SK-N-SH (cell line): ENCODE measurements around the gene FSIP1. TPM values are rescaled to one million over a fixed set of nuclear protein-coding genes. Genes with fewer than 3 reads are reported as not detected.

Experiments used
- CTCF ChIA-PET: fragments of 300-600, 350-600 bp; formaldehyde crosslinking; extraction: SDS; loops from one replicate; lab custom pipeline; 2021; lab: Yijun Ruan, JAX
- POLR2A ChIA-PET: fragments of 350-600 bp; sonication (Branson Sonifier 250); formaldehyde crosslinking; extraction: SDS; loops from one replicate; lab custom pipeline; 2020; ENCODE audit warnings: antibody characterized with exemption, inconsistent platforms; lab: Yijun Ruan, JAX
- DNase-seq: peaks from one replicate; pipeline ENCODE4 v3.0.0; 2012
- H2AFZ ChIP-seq: fragments of 200-600 bp; sonication (generic); 2 replicates; pipeline ENCODE4 v1.8.1; 2016; ENCODE audit warnings: antibody characterized with exemption, mild to moderate bottlenecking, low read depth
- H3F3A ChIP-seq: fragments of 200-600 bp; sonication (generic); replicated peaks from 2 replicates; pipeline ENCODE3; 2016; ENCODE audit warnings: antibody characterized with exemption, mild to moderate bottlenecking; ENCODE audit not compliant: insufficient read depth
- H3K27ac ChIP-seq, 2 experiments: fragments of 200-500 bp in 1 of 2; fragments of 200-600 bp in 1 of 2; sonication (Bioruptor generic) in 1 of 2; sonication (generic), shearing (Covaris generic) in 1 of 2; 2 replicates each; pipeline versions ENCODE4 v1.5.1 to v1.6.1; 2014 to 2016; ENCODE audit warnings: low read depth in 2 of 2, inconsistent platforms in 1 of 2, low read length in 1 of 2, mild to moderate bottlenecking in 1 of 2, mixed read lengths in 1 of 2
- H3K27me3 ChIP-seq: fragments of 200-600 bp; sonication (generic), shearing (Covaris generic); 2 replicates; pipeline ENCODE4 v1.6.1; 2016; ENCODE audit warnings: mixed run types; ENCODE audit not compliant: insufficient read depth
- H3K36me3 ChIP-seq, 2 experiments: fragments of 200-500 bp in 1 of 2; fragments of 200-600 bp in 1 of 2; sonication (Bioruptor generic) in 1 of 2; sonication (generic) in 1 of 2; replicated peaks in 1 of 2; 2 replicates each; pipeline versions ENCODE3 to v1.5.1; 2014 to 2016; ENCODE audit warnings: low read length in 1 of 2, mild to moderate bottlenecking in 1 of 2; ENCODE audit not compliant: insufficient read depth in 2 of 2, control insufficient read depth in 1 of 2
- H3K4me1 ChIP-seq, 2 experiments: fragments of 200-500 bp in 1 of 2; fragments of 200-600 bp in 1 of 2; sonication (Bioruptor generic) in 1 of 2; sonication (generic), shearing (Covaris generic) in 1 of 2; 2 replicates each; pipeline versions ENCODE4 v1.5.1 to v1.6.1; 2014 to 2016; ENCODE audit warnings: low read depth in 1 of 2, low read length in 1 of 2, mixed run types in 1 of 2; ENCODE audit not compliant: insufficient read depth in 2 of 2, control insufficient read depth in 1 of 2
- H3K4me2 ChIP-seq: fragments of 200-600 bp; sonication (generic), shearing (Covaris generic); 2 replicates; pipeline ENCODE4 v1.6.1; 2017; ENCODE audit warnings: mixed run types
- H3K4me3 ChIP-seq, 2 experiments: fragments of 200-500 bp in 1 of 2; fragments of 200-600 bp in 1 of 2; sonication (Bioruptor generic) in 1 of 2; sonication (generic), shearing (Covaris generic) in 1 of 2; 2 replicates each; pipeline versions ENCODE4 v1.5.1 to v1.8.1; 2014 to 2016; ENCODE audit warnings: low read depth in 2 of 2, inconsistent platforms in 1 of 2, low read length in 1 of 2, mild to moderate bottlenecking in 1 of 2, mixed read lengths in 1 of 2, moderate library complexity in 1 of 2
- H3K79me2 ChIP-seq: fragments of 200-600 bp; sonication (generic); 2 replicates; pipeline ENCODE4 v1.8.1; 2017; ENCODE audit warnings: mild to moderate bottlenecking; ENCODE audit not compliant: insufficient read depth
- H3K9ac ChIP-seq: fragments of 200-600 bp; sonication (generic); 2 replicates; pipeline ENCODE4 v1.6.1; 2017; ENCODE audit warnings: mixed run types
- H3K9me2 ChIP-seq: fragments of 200-600 bp; sonication (generic); 2 replicates; pipeline ENCODE4 v1.6.1; 2017; ENCODE audit warnings: mixed run types
- H3K9me3 ChIP-seq: fragments of 200-600 bp; sonication (generic); 2 replicates; pipeline ENCODE4 v1.6.1; 2017; ENCODE audit warnings: mixed run types, mild to moderate bottlenecking, moderate library complexity
- H4K20me1 ChIP-seq: fragments of 200-600 bp; sonication (generic); 2 replicates; pipeline ENCODE4 v1.6.1; 2017; ENCODE audit warnings: mild to moderate bottlenecking, mixed run types; ENCODE audit not compliant: insufficient read depth
- CTCF ChIP-seq: fragments of 200-600 bp; sonication (generic); IDR thresholded peaks from 2 replicates; pipeline ENCODE4 v1.6.1; 2017; ENCODE audit warnings: antibody characterized with exemption, mild to moderate bottlenecking, moderate library complexity
- FOSL2 ChIP-seq: IDR thresholded peaks from 2 replicates; pipeline ENCODE4 v1.4.0; 2012; ENCODE audit warnings: low read depth, mild to moderate bottlenecking, moderate library complexity, borderline replicate concordance
- IRF3 ChIP-seq: fragments of 150-350 bp; IDR thresholded peaks from 2 replicates; pipeline ENCODE4 v1.6.1; 2016; ENCODE audit warnings: mild to moderate bottlenecking, low read depth, low read length
- MEF2A ChIP-seq: IDR thresholded peaks from 2 replicates; pipeline ENCODE4 v1.4.0; 2012; ENCODE audit warnings: low read depth, borderline replicate concordance
- MXI1 ChIP-seq: IDR thresholded peaks from 2 replicates; pipeline ENCODE4 v1.6.1; 2012; ENCODE audit warnings: mild to moderate bottlenecking, low read depth, low read length, improper control_type of control experiment
- NFIC ChIP-seq: IDR thresholded peaks from 2 replicates; pipeline ENCODE4 v1.4.0; 2012; ENCODE audit warnings: borderline replicate concordance
- POLR2AphosphoS5 ChIP-seq: IDR thresholded peaks from 2 replicates; pipeline ENCODE4 v1.6.1; 2012; ENCODE audit warnings: low read depth, low read length
- RAD21 ChIP-seq: IDR thresholded peaks from 2 replicates; pipeline ENCODE4 v1.6.1; 2012; ENCODE audit warnings: mild to moderate bottlenecking, low read length
- RCOR1 ChIP-seq: fragments of 150-350 bp; IDR thresholded peaks from 2 replicates; pipeline ENCODE4 v1.6.1; 2017; ENCODE audit warnings: antibody characterized with exemption, low read length
- RXRA ChIP-seq: IDR thresholded peaks from 2 replicates; pipeline ENCODE4 v1.4.0; 2012; ENCODE audit warnings: low read depth, mild to moderate bottlenecking, borderline replicate concordance
- SIN3A ChIP-seq: IDR thresholded peaks from 2 replicates; pipeline ENCODE4 v1.6.1; 2012; ENCODE audit warnings: low read depth, mild to moderate bottlenecking, low read length, moderate library complexity, borderline replicate concordance
- TAF1 ChIP-seq: IDR thresholded peaks from 2 replicates; pipeline ENCODE4 v1.6.1; 2012; ENCODE audit warnings: low read depth, mild to moderate bottlenecking, low read length, moderate library complexity, borderline replicate concordance
- USF2 ChIP-seq: fragments of 150-350 bp; IDR thresholded peaks from 2 replicates; pipeline ENCODE4 v1.6.1; 2017; ENCODE audit warnings: antibody characterized with exemption, low read length, low read depth, borderline replicate concordance
- polyA plus RNA-seq, 3 experiments: library from polyadenylated mRNA; depleted of rRNA; stranded (reverse); fragments of >200 nt; gene quantifications; 2 replicates each; pipeline ENCODE4 v1.2.3, GENCODE V29; 2012
- TF ChIP-seq, protein P1 (sequence below): IDR thresholded peaks from 2 replicates; pipeline ENCODE4 v1.4.0; 2012; ENCODE audit warnings: low read depth, borderline replicate concordance
- TF ChIP-seq, protein P2 (sequence below): IDR thresholded peaks from 2 replicates; pipeline ENCODE4; 2012

Gene FSIP1
- polyA plus RNA-seq, 1 of the 3 experiments (the other 2 are of a cell fraction) = 0.43 TPM

GRCh38 chr15:39613271-39613670, 169.4 kb downstream of the FSIP1 start:
- H3K4me3 ChIP-seq = no peak overlapping the region
- no peak overlapping the region for H3K9ac ChIP-seq
- CTCF ChIA-PET = interaction anchor here (0.9 kb wide), 1 partner anchor 32 kb away, joined by 3 read pairs; the partner anchor contains the start of gene THBS1
- DNase-seq = no peak
- TF ChIP-seq, protein P1, sequence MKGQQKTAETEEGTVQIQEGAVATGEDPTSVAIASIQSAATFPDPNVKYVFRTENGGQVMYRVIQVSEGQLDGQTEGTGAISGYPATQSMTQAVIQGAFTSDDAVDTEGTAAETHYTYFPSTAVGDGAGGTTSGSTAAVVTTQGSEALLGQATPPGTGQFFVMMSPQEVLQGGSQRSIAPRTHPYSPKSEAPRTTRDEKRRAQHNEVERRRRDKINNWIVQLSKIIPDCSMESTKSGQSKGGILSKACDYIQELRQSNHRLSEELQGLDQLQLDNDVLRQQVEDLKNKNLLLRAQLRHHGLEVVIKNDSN = no peak
- TF ChIP-seq CTCF = no peak
- no peak for TF ChIP-seq NFIC
- TF ChIP-seq TAF1 = no peak
- TF ChIP-seq SIN3A = no peak
- TF ChIP-seq RXRA = no peak
- TF ChIP-seq RCOR1 = no peak
- TF ChIP-seq, protein P2, sequence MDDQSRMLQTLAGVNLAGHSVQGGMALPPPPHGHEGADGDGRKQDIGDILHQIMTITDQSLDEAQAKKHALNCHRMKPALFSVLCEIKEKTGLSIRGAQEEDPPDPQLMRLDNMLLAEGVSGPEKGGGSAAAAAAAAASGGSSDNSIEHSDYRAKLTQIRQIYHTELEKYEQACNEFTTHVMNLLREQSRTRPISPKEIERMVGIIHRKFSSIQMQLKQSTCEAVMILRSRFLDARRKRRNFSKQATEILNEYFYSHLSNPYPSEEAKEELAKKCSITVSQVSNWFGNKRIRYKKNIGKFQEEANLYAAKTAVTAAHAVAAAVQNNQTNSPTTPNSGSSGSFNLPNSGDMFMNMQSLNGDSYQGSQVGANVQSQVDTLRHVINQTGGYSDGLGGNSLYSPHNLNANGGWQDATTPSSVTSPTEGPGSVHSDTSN = no peak
- TF ChIP-seq FOSL2 = no peak
- TF ChIP-seq MEF2A = no peak
- no peak for TF ChIP-seq RAD21
- TF ChIP-seq IRF3 = no peak
- no peak for TF ChIP-seq POLR2AphosphoS5
- TF ChIP-seq USF2 = no peak
- no peak for TF ChIP-seq MXI1
- TF ChIP-seq, all 33 proteins: peak for 0
- no peak overlapping the region for H3K27ac ChIP-seq
- H3K4me2 ChIP-seq = no peak overlapping the region
- H3K27me3 ChIP-seq = no peaks in the 10 kb centered on the region
- no peak overlapping the region for H2AFZ ChIP-seq
- H3K4me1 ChIP-seq = no peaks in the 10 kb centered on the region
- no peaks in the 10 kb centered on the region for H4K20me1 ChIP-seq
- POLR2A ChIA-PET = no interaction called here
- peaks cover 28% of the 10 kb centered on the region for H3K9me3 ChIP-seq
- H3K9me2 ChIP-seq = no peaks in the 10 kb centered on the region
- no peaks in the 10 kb centered on the region for H3K79me2 ChIP-seq
- H3K36me3 ChIP-seq = peaks cover 0 to 18% of the 10 kb centered on the region in 2 experiments
- H3F3A ChIP-seq = peaks cover 4% of the 10 kb centered on the region
